CD4-positive, alpha-beta T cell treated with Interleukin-15 for 4 hours (primary cell): ENCODE measurements around the gene KIFC1.

Experiments
- DNase-seq: peaks from one replicate; pipeline ENCODE4 v3.0.0-alpha.2; 2020; ENCODE audit warnings: low spot score

Gene KIFC1

GRCh38 chr6:33410711-33411631, 19.3 kb downstream of the KIFC1 start, which contains the start of gene PHF1:
Gene PHF1 (plus strand): TSS chr6:33411014. CDS start chr6:33412264, 1,250 bp downstream.
- DNase-seq: no peak

- no peak for DNase-seq
Observed at GRCh38 chr6:33411632-33412005, 20.0 kb downstream of the KIFC1 start.

GRCh38 chr6:33412140-33413009, 20.8 kb downstream of the KIFC1 start:
- no peak for DNase-seq

- no peak for DNase-seq
Observed at GRCh38 chr6:33413241-33414120, 21.9 kb downstream of the KIFC1 start.

- no peak for DNase-seq
Observed at GRCh38 chr6:33414592-33415271, 23.1 kb downstream of the KIFC1 start.

GRCh38 chr6:33415831-33416230, 24.2 kb downstream of the KIFC1 start:
- no peak for DNase-seq

GRCh38 chr6:33416386-33417127, 24.9 kb downstream of the KIFC1 start:
- DNase-seq: no peak

GRCh38 chr6:33417128-33417902, 25.7 kb downstream of the KIFC1 start:
- DNase-seq: no peak

GRCh38 chr6:33417903-33418689, 26.5 kb downstream of the KIFC1 start, which contains the start of gene CUTA:
Gene CUTA (minus strand): TSS chr6:33418107. CDS start chr6:33418000, 107 bp downstream.
- DNase-seq: peak; percentile 99

- DNase-seq: peak; percentile 55
Observed at GRCh38 chr6:33418690-33419291, 27.2 kb downstream of the KIFC1 start.

- DNase-seq: peak; percentile 20
Observed at GRCh38 chr6:33419580-33420490, 28.2 kb downstream of the KIFC1 start, which contains the start of gene SYNGAP1. Gene SYNGAP1 (plus strand): TSS chr6:33420065. CDS start chr6:33420265, 200 bp downstream.

GRCh38 chr6:33420491-33421343, 29.1 kb downstream of the KIFC1 start:
- no peak for DNase-seq

GRCh38 chr6:33421344-33421643, 29.7 kb downstream of the KIFC1 start:
- no peak for DNase-seq

- no peak for DNase-seq
Observed at GRCh38 chr6:33423777-33424176, 32.2 kb downstream of the KIFC1 start.

- DNase-seq: no peak
Observed at GRCh38 chr6:33424855-33425667, 33.4 kb downstream of the KIFC1 start.
